ENCODE results near the gene TNPO2.

GRCh38 chr19:12737835-12738351 is 14.2 kb upstream of the TNPO2 start:
- TF ChIP-seq, protein P1, sequence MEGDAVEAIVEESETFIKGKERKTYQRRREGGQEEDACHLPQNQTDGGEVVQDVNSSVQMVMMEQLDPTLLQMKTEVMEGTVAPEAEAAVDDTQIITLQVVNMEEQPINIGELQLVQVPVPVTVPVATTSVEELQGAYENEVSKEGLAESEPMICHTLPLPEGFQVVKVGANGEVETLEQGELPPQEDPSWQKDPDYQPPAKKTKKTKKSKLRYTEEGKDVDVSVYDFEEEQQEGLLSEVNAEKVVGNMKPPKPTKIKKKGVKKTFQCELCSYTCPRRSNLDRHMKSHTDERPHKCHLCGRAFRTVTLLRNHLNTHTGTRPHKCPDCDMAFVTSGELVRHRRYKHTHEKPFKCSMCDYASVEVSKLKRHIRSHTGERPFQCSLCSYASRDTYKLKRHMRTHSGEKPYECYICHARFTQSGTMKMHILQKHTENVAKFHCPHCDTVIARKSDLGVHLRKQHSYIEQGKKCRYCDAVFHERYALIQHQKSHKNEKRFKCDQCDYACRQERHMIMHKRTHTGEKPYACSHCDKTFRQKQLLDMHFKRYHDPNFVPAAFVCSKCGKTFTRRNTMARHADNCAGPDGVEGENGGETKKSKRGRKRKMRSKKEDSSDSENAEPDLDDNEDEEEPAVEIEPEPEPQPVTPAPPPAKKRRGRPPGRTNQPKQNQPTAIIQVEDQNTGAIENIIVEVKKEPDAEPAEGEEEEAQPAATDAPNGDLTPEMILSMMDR (IDR thresholded peaks at IDR 0.05) = no peak
- no peak for TF ChIP-seq ZFX (IDR thresholded peaks at IDR 0.05; ENCODE audit: borderline replicate concordance)

Data from 22Rv1 (cell line).